ENCODE results near the gene ZDHHC14.
"Not testable (repeated sequence)": the region's sequence is repeated elsewhere in the genome, so short reads cannot be mapped to it uniquely, and the experiment has no call there.

The ZDHHC14 gene

DNA sequence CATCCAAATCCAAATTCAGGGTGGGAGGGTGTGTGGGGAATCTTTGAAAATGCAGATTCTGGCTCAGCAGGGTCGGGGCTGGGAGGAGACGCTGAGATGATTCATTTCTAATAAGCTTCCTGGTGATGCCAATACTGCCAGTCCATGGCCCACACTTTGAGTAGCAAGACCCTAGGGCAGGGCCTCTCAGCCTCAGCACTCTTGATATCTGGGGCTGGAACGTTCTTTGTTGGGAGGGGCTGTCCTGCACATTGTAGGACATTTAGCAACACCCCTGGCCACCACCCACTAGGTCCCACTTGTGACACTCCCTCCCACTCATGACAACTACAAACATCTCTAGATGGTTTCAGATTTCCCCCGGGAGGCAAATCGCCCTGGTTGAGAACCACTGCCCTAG is 191.0 kb downstream of the ZDHHC14 start:
- DNase-seq (ENCODE audit: low read depth in 3 of 3) = no peak

GRCh38 chr6:157574851-157575424 is 193.9 kb downstream of the ZDHHC14 start:
- no peak for DNase-seq (ENCODE audit: low read depth in 3 of 3)

DNA sequence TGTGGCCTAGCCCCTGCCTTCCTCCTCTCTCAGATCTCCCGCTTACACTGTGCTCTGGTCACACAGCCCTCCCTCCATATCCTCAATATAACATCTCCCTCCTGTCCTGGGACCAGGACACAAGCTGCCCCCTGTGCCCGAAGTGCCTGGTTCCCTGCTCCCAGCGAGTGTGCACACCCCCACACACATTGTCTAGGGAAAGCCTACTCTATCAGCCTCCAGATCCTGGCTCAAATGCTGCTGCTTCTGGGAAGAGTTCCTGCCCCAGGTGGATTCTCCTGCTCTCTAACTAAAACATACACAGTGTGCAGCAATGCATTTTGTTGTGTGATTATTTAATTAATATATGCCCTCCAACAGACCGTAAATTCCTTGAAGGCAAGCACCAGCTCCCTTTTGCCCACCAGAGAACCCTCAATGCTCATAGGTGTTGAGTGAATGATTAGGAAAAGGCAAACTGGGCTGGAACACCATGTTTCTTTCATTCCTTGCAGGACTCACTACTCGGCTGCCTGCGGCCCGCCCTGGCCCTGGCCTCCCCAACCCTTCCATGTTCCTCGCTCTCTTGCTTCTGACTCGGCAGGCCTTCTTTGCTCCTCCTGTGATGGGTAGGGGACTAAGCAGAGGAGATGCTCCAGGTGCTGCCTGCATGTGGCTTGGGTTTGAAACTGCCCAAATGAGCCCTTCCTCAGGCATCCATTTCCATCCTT is 194.6 kb downstream of the ZDHHC14 start:
- no peak for DNase-seq (ENCODE audit: low read depth in 3 of 3)

DNA sequence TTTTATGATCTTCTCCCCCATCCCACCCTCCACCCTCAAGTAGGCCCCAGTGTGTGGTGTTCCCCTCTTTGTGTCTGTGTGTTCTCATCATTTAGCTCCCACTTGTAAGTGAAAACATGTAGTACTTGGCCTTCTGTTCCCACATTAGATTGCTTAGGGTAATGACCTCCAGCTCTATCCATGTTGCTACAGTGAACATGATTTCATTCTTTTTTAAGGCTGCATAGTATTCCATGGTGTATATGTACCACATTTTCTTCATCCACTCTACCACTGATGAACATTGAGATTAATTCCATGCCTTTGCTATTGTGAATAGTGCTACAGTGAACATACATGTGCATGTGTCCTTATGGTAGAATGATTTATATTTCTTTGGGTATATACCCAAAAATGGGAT is 196.0 kb downstream of the ZDHHC14 start:
- not testable (repeated sequence) for DNase-seq (ENCODE audit: low read depth in 3 of 3)

- DNase-seq (ENCODE audit: low read depth in 3 of 3) = not testable (repeated sequence)
These were observed 197.5 kb downstream of the ZDHHC14 start for GRCh38 chr6:157578527-157578926.

GRCh38 chr6:157579467-157580031 is 198.6 kb downstream of the ZDHHC14 start:
- DNase-seq (ENCODE audit: low read depth in 3 of 3) = no peak

GRCh38 chr6:157584036-157584435 is 203.0 kb downstream of the ZDHHC14 start:
- no peak for DNase-seq (ENCODE audit: low read depth in 3 of 3)

DNA sequence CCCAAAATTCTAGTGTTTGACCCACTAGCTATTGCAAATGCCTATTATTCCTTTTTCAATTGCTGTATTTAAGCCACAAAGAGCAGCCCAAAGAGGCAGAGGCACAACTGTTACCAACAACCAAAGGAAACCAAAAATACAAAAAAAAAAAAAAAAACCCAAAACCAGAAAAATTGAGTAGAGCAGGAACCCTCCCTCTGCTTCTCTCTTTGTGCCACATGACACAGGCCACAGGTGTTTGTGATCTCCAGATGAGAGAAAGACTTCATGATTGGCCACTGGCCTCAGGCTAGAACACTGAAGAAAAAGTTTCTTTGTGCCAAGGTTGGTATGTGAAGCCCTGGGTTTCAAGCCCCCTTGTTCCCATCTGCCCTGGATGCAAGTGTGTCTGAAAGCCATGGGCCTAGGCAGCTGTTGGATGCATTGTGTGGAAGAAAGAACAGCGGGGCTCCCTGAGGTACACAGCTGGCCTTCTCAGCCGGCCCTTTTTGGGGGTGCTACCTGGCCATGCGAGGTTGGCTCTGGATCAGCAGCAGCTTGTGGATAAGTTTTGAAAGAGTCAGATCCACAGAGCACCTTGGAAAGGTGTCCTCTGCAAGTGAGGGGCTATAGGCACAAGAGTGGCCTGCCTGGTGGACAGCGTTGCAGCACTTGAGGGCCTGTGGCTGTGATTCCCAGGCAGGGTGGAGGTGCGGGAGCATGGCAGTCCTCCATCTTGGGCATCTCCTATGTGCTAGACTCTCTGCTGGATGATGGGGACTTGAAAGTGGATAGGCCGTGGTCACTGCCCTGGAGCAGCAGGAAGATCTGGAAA is 204.5 kb downstream of the ZDHHC14 start:
- DNase-seq (ENCODE audit: low read depth in 3 of 3) = no peak

- DNase-seq (ENCODE audit: low read depth in 3 of 3) = no peak
These were observed 205.1 kb downstream of the ZDHHC14 start for GRCh38 chr6:157586088-157586414.

GRCh38 chr6:157586476-157587126 is 205.6 kb downstream of the ZDHHC14 start:
- DNase-seq (ENCODE audit: low read depth in 3 of 3) = no peak

- no peak for DNase-seq (ENCODE audit: low read depth in 3 of 3)
These were observed 206.3 kb downstream of the ZDHHC14 start for GRCh38 chr6:157587127-157587926.

DNA sequence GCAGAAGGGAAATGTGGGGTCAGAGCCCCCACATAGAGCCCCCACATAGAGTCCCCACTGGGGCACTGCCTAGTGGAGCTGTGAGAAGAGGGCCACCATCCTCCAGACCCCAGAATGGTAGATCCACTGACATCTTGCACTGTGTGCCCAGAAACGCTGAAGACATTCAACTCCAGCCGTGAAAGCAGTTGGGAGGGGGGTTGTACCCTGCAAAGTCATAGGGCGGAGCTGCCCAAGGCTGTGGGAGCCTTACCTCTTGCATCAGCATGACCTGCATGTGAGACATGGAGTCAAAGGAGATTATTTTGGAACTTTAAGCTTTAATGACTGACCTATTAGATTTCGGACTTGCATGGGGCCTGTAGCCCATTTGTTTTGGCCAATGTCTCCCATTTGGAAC is 209.7 kb downstream of the ZDHHC14 start:
- DNase-seq (ENCODE audit: low read depth in 3 of 3) = not testable (repeated sequence)

DNA sequence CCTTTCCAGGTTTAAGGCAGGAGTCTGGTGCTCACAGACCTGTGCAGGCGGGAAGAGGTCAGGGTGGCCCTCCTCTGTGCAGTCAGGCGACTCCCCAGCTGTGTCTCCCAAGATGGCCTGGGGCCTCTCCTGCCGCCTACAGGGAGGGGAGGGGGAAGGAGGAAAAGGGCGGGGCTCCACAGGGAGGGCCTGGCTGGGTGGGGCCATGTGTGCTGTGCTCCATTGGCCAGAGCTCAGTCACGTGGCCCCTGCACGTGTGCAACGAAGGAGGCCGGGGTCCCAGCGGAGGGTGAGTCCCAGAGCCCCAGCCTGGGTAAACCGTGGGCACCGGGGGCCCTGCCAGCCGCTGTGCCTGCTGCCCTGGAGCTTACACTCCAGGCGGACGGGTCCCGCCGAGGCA is 211.6 kb downstream of the ZDHHC14 start:
- no peak for DNase-seq (ENCODE audit: low read depth in 3 of 3)

DNA sequence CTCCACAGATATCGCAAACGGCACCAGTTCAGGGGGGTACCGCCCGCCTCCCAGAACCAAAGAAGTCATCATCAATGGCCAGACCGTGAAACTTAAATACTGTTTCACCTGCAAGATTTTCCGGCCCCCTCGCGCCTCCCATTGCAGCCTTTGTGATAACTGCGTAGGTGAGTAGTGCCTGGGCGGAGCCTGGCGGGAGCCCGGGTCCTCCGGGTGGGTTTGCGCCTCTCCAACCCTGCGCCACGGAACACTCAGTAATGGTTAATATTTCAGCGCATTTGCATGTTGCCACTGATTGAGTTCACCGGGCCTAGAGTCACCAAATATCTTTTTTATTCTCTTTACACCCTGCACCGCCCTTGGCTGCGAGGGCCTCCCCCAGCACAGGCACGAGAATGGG is 212.0 kb downstream of the ZDHHC14 start:
- no peak for DNase-seq (ENCODE audit: low read depth in 3 of 3)

GRCh38 chr6:157593596-157593995 is 212.6 kb downstream of the ZDHHC14 start:
- DNase-seq (ENCODE audit: low read depth in 3 of 3) = no peak

GRCh38 chr6:157594292-157594691 is 213.3 kb downstream of the ZDHHC14 start:
- no peak for DNase-seq (ENCODE audit: low read depth in 3 of 3)

- DNase-seq (ENCODE audit: low read depth in 3 of 3) = no peak
These were observed 214.8 kb downstream of the ZDHHC14 start for GRCh38 chr6:157595768-157596167.

DNA sequence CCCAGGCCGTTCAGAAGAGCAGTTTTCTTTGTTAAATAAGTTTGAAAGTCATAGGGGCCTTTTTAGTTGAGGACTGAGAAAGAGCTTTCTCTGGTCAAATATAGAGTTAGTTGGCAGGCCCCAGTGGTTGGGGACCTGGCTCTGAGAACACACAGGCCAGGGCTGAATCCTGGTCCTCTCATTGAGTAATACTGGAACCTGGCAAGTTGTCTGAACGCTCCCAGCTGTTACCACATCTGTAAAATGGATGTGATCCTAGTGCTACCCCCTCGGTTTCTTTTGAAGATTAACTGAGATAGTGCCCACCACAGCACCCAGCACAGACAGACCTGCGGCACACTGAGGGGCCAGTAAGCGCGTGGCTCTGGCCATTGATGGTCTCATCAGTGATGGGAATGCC is 215.5 kb downstream of the ZDHHC14 start:
- DNase-seq (ENCODE audit: low read depth in 3 of 3) = no peak

DNA sequence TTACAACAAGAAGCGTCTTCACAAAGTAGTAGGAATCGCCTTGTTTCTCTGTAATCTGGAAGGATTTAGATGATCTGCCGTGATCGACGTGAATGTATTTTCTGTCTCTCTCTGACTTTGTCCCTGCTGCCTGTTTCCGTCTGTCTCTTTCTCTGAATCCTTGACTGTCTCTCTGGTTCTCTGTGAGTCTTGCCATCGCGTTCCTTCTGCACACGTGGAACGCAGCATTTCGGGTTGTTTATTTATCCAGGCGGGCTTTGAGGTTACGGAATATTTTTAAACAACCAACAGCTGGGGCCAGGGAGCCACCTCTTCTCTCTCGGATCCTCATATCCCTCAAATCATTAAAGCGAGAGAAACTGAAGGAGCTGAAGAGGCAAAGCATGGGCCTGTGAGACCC is 215.9 kb downstream of the ZDHHC14 start:
- DNase-seq (ENCODE audit: low read depth in 3 of 3) = no peak

DNA sequence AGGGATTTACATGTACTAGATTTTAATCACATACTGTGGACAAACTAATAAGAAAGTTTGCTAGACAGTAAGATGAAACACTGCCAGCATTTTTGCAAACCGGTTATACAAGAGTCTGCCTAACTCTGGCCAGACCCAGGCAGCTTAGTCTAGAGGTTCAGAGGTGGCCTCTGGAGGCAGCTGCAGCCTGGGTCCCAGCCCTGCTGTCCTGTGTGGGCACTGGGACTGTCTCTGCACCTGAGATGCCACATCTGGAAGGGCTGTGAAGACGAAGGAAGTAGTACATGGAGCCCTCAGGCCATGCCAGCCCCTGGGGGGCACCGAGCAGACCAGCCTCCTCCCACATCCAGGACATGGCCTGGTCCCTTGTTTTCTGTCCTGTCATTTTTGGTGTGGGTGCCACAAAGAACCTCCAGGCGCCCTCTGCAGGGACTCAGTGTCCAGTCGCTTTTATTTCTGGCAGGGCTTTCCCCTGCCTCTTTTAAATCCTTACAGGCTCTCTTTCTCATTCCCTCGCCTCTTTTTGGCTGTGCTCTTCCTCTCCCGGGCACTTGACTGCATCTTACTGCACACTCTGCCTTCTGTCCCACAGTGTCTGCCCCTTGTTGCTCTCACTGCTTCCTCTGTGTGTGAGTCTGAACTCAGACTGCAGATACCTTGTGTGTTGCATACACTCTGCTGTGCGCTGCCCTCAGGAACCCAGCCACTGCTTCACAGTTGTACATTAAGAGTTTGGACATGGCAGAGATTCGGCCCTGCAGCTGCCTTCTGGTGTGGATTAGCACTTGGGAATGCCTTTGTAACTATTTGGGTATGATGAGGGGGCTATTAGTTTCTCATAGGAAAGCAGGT is 216.7 kb downstream of the ZDHHC14 start:
- DNase-seq (ENCODE audit: low read depth in 3 of 3) = peak in 1 of 3 experiments; percentile 9

Measured in stimulated activated CD4-positive, alpha-beta T cell treated with anti-CD3 and anti-CD28 coated beads, TNF-alpha, amount 100 ng/mL, for 4 hours (primary cell).